A549 (cell line): ENCODE data around the gene QSOX1. TPM values are rescaled to one million over a fixed set of nuclear protein-coding genes. Genes with fewer than 3 reads are reported as not detected.

ENCODE experiments used
- ATAC-seq, 2 experiments: fragments of 200-7000 bp in 1 of 2; fragments of >200 bp in 1 of 2; cut with Nextera tagmentation in 1 of 2; cut with Tn5 transposase in 1 of 2; 3 replicates each; pipeline versions ENCODE4 v1.8.0 to v1.9.1; 2018 to 2020; ENCODE audit warnings: mild to moderate bottlenecking in 1 of 2, moderate library complexity in 1 of 2
- CTCF ChIA-PET: fragments of 300-600 bp; sonication (Branson Sonifier 250); formaldehyde crosslinking; extraction: SDS; loops from one replicate; lab custom pipeline; 2021; ENCODE audit warnings: antibody characterized with exemption, inconsistent platforms; lab: Yijun Ruan, JAX
- POLR2A ChIA-PET: fragments of 350-600 bp; formaldehyde crosslinking; extraction: SDS; loops from one replicate; lab custom pipeline; 2021; ENCODE audit warnings: antibody characterized with exemption, inconsistent platforms; lab: Yijun Ruan, JAX
- DNase-seq, 2 experiments: peaks; one replicate each; pipeline versions ENCODE4 v3.0.0 to v3.0.0-alpha.2; 2011 to 2016; ENCODE audit warnings: low read depth in 1 of 2, low spot score in 1 of 2
- FAIRE-seq: peaks from 2 replicates; lab custom pipeline; 2011; peaks lifted over from hg19 to GRCh38; lab: Jason Lieb, UNC
- H3K27ac ChIP-seq, 2 experiments: fragments of >200 bp; sonication (Bioruptor Twin); formaldehyde crosslinking; 3 replicates each; pipeline ENCODE4 v1.5.1; 2016 to 2017
- H3K4me1 ChIP-seq: fragments of >200 bp; sonication (Bioruptor Twin); formaldehyde crosslinking; 3 replicates; pipeline ENCODE4 v1.6.1; 2016
- H3K4me2 ChIP-seq: fragments of >200 bp; sonication (Bioruptor Twin); formaldehyde crosslinking; 3 replicates; pipeline ENCODE4 v1.6.1; 2016
- H3K4me3 ChIP-seq: fragments of >200 bp; sonication (Bioruptor Twin); formaldehyde crosslinking; 3 replicates; pipeline ENCODE4 v1.5.1; 2016
- H3K9me3 ChIP-seq: fragments of >200 bp; sonication (Bioruptor Twin); formaldehyde crosslinking; 3 replicates; pipeline ENCODE4 v1.6.1; 2016
- BHLHE40 ChIP-seq: IDR thresholded peaks from 2 replicates; pipeline ENCODE4 v1.6.1; 2012; ENCODE audit warnings: low read depth, low read length, inconsistent platforms
- CHD4 ChIP-seq: fragments of 200-600 bp; sonication (generic); IDR thresholded peaks from 2 replicates; pipeline ENCODE4 v1.6.1; 2016; ENCODE audit warnings: antibody characterized with exemption, mild to moderate bottlenecking, borderline replicate concordance
- EHF ChIP-seq: fragments of 250-450 bp; sonication (Bioruptor Pico); IDR thresholded peaks from 2 replicates; pipeline ENCODE4 v1.5.0; 2020; ENCODE audit warnings: mild to moderate bottlenecking
- ESRRA ChIP-seq: fragments of 150-350 bp; IDR thresholded peaks from 2 replicates; pipeline ENCODE4 v1.6.1; 2014; ENCODE audit warnings: mild to moderate bottlenecking, low read length, borderline replicate concordance
- FOXS1 ChIP-seq: fragments of 250-450 bp; sonication (Bioruptor Pico); IDR thresholded peaks from 2 replicates; pipeline ENCODE4 v1.5.0; 2020; ENCODE audit warnings: mild to moderate bottlenecking, moderate library complexity
- GATA3 ChIP-seq: IDR thresholded peaks from 2 replicates; pipeline ENCODE4 v1.6.1; 2012; ENCODE audit warnings: borderline replicate concordance
- HDAC2 ChIP-seq: fragments of 200-600 bp; sonication (generic); IDR thresholded peaks from 2 replicates; pipeline ENCODE4 v1.6.1; 2016
- JUN ChIP-seq, 2 experiments: fragments of >200 bp; sonication (Bioruptor Twin); formaldehyde crosslinking; IDR thresholded peaks; 2 replicates in 1 of 2; 3 replicates in 1 of 2; pipeline ENCODE4 v1.6.1; 2016 to 2017
- JUNB ChIP-seq: fragments of >200 bp; sonication (Bioruptor Twin); formaldehyde crosslinking; IDR thresholded peaks from 2 replicates; pipeline ENCODE4 v1.6.1; 2016
- KDM5A ChIP-seq: fragments of 200-600 bp; sonication (generic); IDR thresholded peaks from 2 replicates; pipeline ENCODE4 v1.6.1; 2016; ENCODE audit warnings: antibody characterized with exemption, mild to moderate bottlenecking
- MAFK ChIP-seq: fragments of 450-650 bp; IDR thresholded peaks from 2 replicates; pipeline ENCODE4 v1.6.1; 2014; ENCODE audit not compliant: partially characterized antibody
- MAZ ChIP-seq: fragments of 150-350 bp; IDR thresholded peaks from 2 replicates; pipeline ENCODE4 v1.6.1; 2014; ENCODE audit warnings: antibody characterized with exemption, low read depth, low read length, borderline replicate concordance
- MYC ChIP-seq: IDR thresholded peaks from 2 replicates; pipeline ENCODE4 v1.6.1; 2012; ENCODE audit warnings: mild to moderate bottlenecking, inconsistent platforms, low read length, improper control_type of control experiment, borderline replicate concordance
- NFE2L2 ChIP-seq: fragments of 150-350 bp; conservative IDR thresholded peaks from 2 replicates; pipeline ENCODE4 v1.6.1; 2014; ENCODE audit warnings: low read length
- PHF8 ChIP-seq: fragments of 200-600 bp; sonication (generic); IDR thresholded peaks from 2 replicates; pipeline ENCODE4 v1.6.1; 2016; ENCODE audit warnings: low read depth, mild to moderate bottlenecking, antibody characterized with exemption, moderate library complexity, borderline replicate concordance
- POLR2AphosphoS2 ChIP-seq: conservative IDR thresholded peaks from 2 replicates; pipeline ENCODE4 v1.6.1; 2012; ENCODE audit warnings: low read length, improper control_type of control experiment, inconsistent platforms
- RAD21 ChIP-seq, 2 experiments: fragments of >200 bp in 1 of 2; sonication (Bioruptor Twin) in 1 of 2; formaldehyde crosslinking in 1 of 2; IDR thresholded peaks in 1 of 2; conservative IDR thresholded peaks in 1 of 2; 2 replicates in 1 of 2; 3 replicates in 1 of 2; pipeline ENCODE4 v1.6.1; 2012 to 2018; ENCODE audit warnings: inconsistent platforms in 1 of 2
- RARB ChIP-seq: fragments of 250-450 bp; sonication (Bioruptor Pico); IDR thresholded peaks from 2 replicates; pipeline ENCODE4 v1.8.0; 2021; ENCODE audit warnings: mild to moderate bottlenecking, moderate library complexity
- WGBS: methylation state at CpG from one replicate; pipeline ENCODE4 v1.1.6; 2017; ENCODE audit errors: missing lambda C conversion rate; 5-methylcytosine and 5-hydroxymethylcytosine counted together
- polyA plus RNA-seq, 4 experiments: library from polyadenylated mRNA; depleted of rRNA in 3 of 4; stranded (reverse); fragments of >200 nt; fragmentation: RNase III in 1 of 4; extraction: RNeasy Plus Mini Kit Qiagen cat#74134 plus additional on column Dnase treatment in 1 of 4; gene quantifications; 2 replicates in 3 of 4; 3 replicates in 1 of 4; pipeline ENCODE4 v1.2.3, GENCODE V29; 2011 to 2017
- TF ChIP-seq, protein P1 (sequence below): fragments of 450-650 bp; IDR thresholded peaks from 2 replicates; pipeline ENCODE4 v1.6.1; 2014; ENCODE audit warnings: antibody characterized with exemption
- TF ChIP-seq, protein P2 (sequence below): fragments of >200 bp; sonication (Bioruptor Twin); formaldehyde crosslinking; IDR thresholded peaks from 3 replicates; pipeline ENCODE4 v1.6.1; 2016
- TF ChIP-seq, protein P3 (sequence below): IDR thresholded peaks from 2 replicates; pipeline ENCODE4 v1.6.1; 2012; ENCODE audit warnings: low read depth, borderline replicate concordance

The QSOX1 gene
- polyA plus RNA-seq, 2 of the 4 experiments (the other 2 are of a cell fraction) = 43.8 to 60.2 TPM

DNA sequence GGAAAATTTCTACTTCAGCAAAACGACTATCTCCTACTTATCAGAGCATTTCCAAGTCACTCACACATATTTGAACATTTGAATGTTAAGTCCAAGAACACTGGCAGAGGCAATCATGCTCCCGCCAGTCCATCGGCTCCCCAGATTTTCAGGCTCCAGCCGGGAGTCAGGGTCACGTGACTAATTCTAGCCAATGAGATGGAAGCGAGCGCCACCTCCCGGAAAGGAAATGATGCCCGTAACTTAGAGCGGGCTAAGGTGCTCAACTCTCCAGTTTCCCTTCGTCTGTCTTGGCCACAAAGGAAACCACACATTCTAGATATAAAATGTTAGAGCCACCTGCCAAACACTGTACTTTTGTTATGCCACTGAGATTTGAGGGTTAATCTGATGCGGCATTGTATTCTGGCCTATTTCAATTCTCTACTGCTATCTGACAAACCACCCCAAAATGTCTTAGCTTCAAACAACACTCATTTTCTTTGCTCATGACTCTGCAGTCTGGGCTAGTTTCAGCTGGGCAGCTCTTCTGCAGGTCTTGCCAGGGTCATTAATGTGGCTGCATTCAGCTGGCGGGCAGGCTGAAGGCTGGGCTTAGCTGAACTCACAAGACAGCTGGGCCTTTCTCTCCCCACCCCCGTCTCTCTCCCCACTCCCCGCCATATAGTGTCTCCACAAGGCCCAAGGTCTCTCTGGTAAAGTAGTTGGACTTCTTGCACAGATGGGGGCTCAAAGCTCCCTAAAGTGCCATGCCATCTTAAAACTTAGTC lies 58.9 kb downstream of the QSOX1 start:
- Histone ChIP-seq H3K4me1 (no peaks in the 10 kb centered on the region), H3K9me3 (no peaks in the 10 kb centered on the region), H3K27ac (no peak overlapping the region), H3K4me3 (no peak overlapping the region), H3K4me2 (0 out of 3 replicates have a peak overlapping the region, but pooled peaks have one; percentile 24)
- TF ChIP-seq, protein P1, sequence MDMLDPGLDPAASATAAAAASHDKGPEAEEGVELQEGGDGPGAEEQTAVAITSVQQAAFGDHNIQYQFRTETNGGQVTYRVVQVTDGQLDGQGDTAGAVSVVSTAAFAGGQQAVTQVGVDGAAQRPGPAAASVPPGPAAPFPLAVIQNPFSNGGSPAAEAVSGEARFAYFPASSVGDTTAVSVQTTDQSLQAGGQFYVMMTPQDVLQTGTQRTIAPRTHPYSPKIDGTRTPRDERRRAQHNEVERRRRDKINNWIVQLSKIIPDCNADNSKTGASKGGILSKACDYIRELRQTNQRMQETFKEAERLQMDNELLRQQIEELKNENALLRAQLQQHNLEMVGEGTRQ = peak; percentile 76
- no peak for TF ChIP-seq RARB (CRISPR knock-in tag)
- TF ChIP-seq JUN (IDR thresholded peaks at IDR 0.05) = no peak
- no peak for TF ChIP-seq MAZ
- DNase-seq = peak; percentile 19 to 69
- ATAC-seq = peak in 1 of 2 experiments; percentile 36; a peak in 2 of 6 replicates
- ChIA-PET POLR2A (no interaction called here), CTCF (interaction anchor here (1.0 to 1.2 kb wide), 2 partner anchors 9 to 34 kb away, joined by 3 read pairs; no protein-coding TSS in a partner anchor)
- WGBS = 77% methylated on average over 14 of the region's 15 CpGs
- FAIRE-seq = no peak

DNA sequence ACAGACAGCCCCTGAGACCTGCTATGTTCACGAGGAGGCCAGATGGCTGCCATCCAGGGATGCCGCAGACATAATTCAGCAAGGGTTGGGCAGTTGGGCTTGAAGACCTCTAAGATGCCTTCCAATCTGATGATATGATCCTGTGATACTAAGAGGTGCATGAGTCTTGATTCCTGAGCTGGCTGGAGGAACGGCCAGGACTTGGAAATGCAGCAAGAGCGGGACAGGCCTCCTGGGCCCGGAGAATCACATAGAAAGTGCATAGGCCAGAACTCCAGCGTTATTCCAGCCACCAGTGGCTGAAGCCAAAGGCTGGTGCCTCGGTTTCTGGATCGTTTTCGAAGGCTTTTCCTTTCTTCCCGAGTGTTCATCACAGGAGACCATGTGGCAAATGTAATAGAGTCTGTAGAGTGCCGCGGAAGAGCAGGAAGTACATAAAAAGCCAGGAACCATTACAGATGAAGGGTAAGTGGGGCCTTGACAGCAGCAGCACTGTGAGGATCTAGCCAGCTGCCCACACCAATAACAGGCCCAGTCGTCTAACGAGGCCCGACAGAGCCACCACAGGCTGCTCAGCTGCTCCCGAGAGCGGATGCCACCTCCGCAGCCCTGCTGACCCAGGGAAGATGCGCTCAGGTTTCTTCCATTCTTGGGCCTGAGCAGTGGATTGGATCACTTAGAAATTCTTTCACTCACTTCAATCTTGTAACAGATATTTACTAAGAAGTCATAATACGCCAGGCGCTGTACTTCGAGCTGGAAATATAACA lies 61.4 kb downstream of the QSOX1 start:
- no peak for TF ChIP-seq GATA3
- TF ChIP-seq HDAC2 = no peak
- TF ChIP-seq PHF8 = no peak
- TF ChIP-seq, protein P2, sequence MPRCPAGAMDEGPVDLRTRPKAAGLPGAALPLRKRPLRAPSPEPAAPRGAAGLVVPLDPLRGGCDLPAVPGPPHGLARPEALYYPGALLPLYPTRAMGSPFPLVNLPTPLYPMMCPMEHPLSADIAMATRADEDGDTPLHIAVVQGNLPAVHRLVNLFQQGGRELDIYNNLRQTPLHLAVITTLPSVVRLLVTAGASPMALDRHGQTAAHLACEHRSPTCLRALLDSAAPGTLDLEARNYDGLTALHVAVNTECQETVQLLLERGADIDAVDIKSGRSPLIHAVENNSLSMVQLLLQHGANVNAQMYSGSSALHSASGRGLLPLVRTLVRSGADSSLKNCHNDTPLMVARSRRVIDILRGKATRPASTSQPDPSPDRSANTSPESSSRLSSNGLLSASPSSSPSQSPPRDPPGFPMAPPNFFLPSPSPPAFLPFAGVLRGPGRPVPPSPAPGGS = no peak
- no peak for TF ChIP-seq BHLHE40
- no peak for TF ChIP-seq FOXS1 (CRISPR knock-in tag)
- TF ChIP-seq RAD21 (conservative IDR thresholded peaks at IDR 0.05 in 1 of 2, IDR thresholded peaks at IDR 0.05 in 1 of 2) = no peak
- TF ChIP-seq RARB (CRISPR knock-in tag) = no peak
- TF ChIP-seq, protein P1 = no peak
- TF ChIP-seq EHF (CRISPR knock-in tag) = no peak
- TF ChIP-seq JUNB = no peak
- no peak for TF ChIP-seq POLR2AphosphoS2
- no peak for TF ChIP-seq ESRRA
- no peak for TF ChIP-seq MAFK
- no peak for TF ChIP-seq CHD4
- Histone ChIP-seq H3K9me3 (no peaks in the 10 kb centered on the region), H3K4me3 (no peak overlapping the region), H3K4me1 (no peaks in the 10 kb centered on the region), H3K27ac (no peak overlapping the region), H3K4me2 (no peak overlapping the region)
- WGBS = 76% methylated on average over 19 of the region's 22 CpGs
- FAIRE-seq = no peak
- ChIA-PET POLR2A (no interaction called here), CTCF (interaction anchor here (0.9 to 1.3 kb wide), 3 partner anchors 15 to 28 kb away, joined by 3 to 4 read pairs (median 3); no protein-coding TSS in a partner anchor)
- no peak for DNase-seq
- no peak for ATAC-seq

DNA sequence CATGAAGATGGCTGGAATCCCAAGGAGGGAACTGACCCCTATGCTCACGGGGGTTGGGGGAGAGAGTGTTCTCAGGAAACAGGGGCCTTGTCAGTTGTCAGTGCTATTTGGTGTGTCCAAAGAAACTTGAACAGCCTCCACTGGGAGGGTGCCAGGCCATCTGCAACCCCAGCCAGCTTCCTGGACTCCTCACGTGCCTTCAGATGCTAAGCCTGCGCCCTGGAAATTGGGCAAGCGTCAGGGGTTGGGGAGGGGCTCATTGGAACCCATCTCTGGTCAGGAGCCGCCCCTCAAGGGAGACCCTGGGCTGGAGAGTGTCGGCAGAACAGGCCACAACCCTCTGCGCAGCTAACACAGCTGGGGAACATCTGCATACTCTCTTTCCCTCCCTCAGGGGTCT lies 62.3 kb downstream of the QSOX1 start:
- Histone ChIP-seq H3K4me2 (no peak overlapping the region), H3K27ac (no peak overlapping the region), H3K9me3 (no peaks in the 10 kb centered on the region), H3K4me3 (no peak overlapping the region), H3K4me1 (no peaks in the 10 kb centered on the region)
- CTCF ChIA-PET = interaction anchor here (0.6 to 3.0 kb wide), 6 partner anchors 14 to 261 kb away, joined by 3 to 14 read pairs (median 4); no protein-coding TSS in a partner anchor
- FAIRE-seq (no peak), ATAC-seq (no peak), DNase-seq (no peak)
- TF ChIP-seq, protein P3, sequence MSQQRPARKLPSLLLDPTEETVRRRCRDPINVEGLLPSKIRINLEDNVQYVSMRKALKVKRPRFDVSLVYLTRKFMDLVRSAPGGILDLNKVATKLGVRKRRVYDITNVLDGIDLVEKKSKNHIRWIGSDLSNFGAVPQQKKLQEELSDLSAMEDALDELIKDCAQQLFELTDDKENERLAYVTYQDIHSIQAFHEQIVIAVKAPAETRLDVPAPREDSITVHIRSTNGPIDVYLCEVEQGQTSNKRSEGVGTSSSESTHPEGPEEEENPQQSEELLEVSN = no peak
- TF ChIP-seq RARB (CRISPR knock-in tag) (no peak), HDAC2 (no peak), MYC (no peak), NFE2L2 (no peak), KDM5A (no peak)
- POLR2A ChIA-PET = no interaction called here
- 65% methylated on average over 2 of the region's 7 CpGs for WGBS
